Endometrium (tissue), 2 donors: Measurements from ENCODE around the gene GVQW3.

Source experiments
- FAIRE-seq: peaks from 2 replicates; lab custom pipeline; 2012; peaks lifted over from hg19 to GRCh38; lab: Jason Lieb, UNC
- donor health status: control.
- donor health status: control.

The GVQW3 gene

DNA sequence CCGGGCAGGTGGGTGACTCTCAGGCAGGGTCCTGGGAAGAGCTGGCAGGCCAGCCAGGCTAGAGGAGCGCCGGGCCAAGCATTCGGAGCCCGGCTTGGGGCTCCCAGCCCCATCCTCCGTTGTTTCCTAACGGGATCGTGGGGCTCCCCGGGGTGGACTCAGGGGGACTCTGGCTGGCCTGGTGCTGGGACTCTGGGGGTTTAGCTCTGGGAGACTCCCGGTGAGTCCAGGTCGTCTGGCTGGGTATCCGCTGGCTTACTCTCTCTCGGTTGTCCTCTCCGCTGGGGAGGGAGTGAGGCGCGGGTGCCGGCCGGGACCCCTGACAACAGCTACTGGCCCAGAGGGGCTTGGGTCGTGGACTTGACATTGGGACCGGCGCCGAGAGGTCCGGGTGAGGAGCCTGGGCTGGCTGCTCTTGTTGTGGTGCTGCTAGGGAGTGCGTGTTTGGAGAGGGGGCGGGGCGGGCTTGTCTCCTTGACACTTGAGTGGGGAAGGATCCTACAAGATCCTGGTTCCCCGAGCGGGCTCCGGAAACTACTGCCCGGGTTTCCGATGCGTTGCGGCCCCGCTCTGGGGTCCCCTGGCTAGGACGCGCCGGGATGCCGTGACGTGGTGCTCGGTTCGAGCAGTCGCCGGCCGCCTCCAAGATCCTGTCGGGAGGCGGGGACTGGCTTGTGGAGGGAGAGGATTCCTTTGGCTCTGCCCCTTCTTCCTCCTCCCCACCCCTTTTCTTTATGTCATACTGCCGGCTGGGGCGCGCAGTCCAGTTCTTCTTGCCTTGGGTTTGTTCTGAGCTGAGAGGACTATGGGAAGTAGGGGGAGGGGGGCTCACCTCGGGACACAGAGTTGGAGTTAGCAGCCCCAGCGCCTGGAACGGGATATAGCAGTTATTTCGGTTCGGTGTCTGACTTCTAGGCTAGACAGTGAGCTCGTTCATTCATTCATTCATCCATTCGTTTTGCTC is 64.3 kb downstream of the GVQW3 start:
- no peak for FAIRE-seq

DNA sequence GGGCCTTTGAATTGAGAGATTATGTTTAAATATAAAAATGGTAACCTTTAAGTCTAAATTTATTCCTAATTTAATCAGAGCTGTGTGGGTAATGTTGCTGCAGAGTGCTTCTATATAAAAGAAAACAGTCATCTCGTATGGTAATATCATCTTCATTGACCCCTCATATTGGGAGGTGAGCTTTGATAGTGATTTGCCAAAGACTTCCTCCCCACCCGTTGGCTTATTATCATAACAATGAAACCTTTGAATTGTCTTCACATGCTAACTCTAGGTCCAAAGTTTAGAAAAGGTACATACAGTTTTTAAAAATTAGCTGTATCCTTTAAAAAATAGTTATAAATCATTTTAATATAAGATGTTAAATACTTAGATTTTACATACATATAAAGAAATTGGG is 67.4 kb downstream of the GVQW3 start:
- no peak for FAIRE-seq

DNA sequence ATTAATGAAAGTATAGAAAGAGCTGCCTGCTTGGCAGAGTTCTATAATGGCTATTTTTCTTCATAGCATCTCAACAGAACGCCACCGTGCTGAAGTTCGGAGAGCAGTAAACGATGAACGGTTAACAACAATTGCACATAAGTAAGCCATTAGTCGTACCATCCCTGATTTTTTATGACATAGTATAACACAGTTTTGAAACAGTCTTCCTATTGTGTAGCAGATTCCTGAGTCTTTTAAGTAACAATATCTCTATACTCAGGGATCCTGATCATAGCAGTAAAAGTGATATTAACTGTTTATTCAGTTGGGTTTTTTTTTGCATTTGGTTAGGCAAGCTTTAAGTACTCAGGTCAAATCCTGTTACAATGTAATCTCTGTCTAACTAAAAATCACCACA is 72.1 kb downstream of the GVQW3 start:
- no peak for FAIRE-seq

DNA sequence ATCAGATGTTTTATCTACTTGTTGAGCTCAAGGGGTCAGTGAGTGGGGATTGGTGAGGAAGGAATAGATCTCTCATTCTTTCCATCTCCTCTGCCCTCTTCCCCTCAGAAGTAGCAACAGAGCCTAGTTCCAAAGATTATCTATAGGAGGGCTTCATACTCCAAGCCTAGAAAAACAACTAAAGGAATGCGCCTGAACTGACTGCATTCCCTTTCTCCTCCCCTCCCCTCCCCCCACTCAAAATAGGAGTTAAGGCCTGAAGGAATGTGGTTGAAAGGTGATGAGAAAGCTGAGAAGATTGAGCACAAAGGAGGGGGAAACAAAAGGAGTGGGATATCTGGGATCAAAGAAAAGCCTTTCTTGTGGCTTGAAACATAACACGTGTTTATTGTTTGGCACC is 74.2 kb downstream of the GVQW3 start:
- no peak for FAIRE-seq

DNA sequence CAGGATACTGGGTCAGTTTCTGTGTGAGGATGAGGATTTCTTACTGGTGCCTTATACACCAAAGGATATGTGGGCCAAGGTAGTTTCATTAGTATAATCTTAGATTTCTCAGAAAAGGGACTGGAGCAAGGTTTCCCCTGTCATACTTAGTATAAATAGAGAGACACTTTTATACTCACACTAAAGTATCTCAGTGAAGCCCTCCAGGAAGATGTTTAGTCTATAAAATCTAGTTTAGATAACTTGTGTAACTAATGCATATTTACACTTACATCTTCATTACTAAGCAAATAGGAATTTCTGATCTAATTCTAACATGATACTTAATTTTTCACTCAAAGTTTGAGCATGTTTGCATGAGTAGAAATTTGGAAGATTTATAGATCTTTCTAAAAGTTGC is 74.8 kb downstream of the GVQW3 start:
- FAIRE-seq: no peak

DNA sequence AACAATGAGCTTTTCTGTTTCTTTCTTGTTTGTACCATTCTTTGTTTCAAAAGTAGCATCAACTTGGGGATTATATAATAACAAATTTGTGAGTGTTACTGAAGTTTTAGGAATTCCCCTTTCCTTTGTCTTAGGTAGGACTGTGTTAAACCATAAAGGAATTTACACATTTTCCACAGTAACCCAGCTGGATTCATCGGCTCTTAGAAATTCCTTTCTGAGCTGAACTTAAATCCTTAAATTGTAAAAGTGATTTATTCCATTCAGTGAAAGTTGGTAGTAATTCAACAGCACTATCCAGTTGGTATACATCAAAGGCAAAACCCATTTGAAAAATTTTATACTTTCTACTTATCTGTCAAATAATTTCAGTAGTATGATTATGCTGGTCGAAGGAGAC is 75.4 kb downstream of the GVQW3 start:
- no peak for FAIRE-seq
